Ishikawa (cell line): ENCODE measurements around the gene SLC46A3.

ENCODE experiments used
- RAD21 ChIP-seq: IDR thresholded peaks from 2 replicates; pipeline ENCODE4 v1.6.1; 2012; ENCODE audit warnings: low read depth
- REST ChIP-seq: IDR thresholded peaks from 2 replicates; pipeline ENCODE4 v1.6.1; 2012; ENCODE audit warnings: low read depth, mild to moderate bottlenecking
- TAF1 ChIP-seq: IDR thresholded peaks from 2 replicates; pipeline ENCODE4 v1.6.1; 2012; ENCODE audit warnings: low read depth, mild to moderate bottlenecking

- TF ChIP-seq RAD21 (no peak), TAF1 (no peak), REST (no peak)
Observed at GRCh38 chr13:28719227-28720055, 671 bp upstream of the SLC46A3 start.
